Measurements from ENCODE around the gene ULK2.

ULK2 gene

GRCh38 chr17:19724501-19725420 lies 143.0 kb downstream of the ULK2 start:
- DNase-seq = peak; percentile 54

- no peak for DNase-seq
Measured at GRCh38 chr17:19723964-19724363, 143.8 kb downstream of the ULK2 start.
